ENCODE results near the gene CEP68.
"Not testable (repeated sequence)": the region's sequence is repeated elsewhere in the genome, so short reads cannot be mapped to it uniquely, and the experiment has no call there.

The CEP68 gene

DNA sequence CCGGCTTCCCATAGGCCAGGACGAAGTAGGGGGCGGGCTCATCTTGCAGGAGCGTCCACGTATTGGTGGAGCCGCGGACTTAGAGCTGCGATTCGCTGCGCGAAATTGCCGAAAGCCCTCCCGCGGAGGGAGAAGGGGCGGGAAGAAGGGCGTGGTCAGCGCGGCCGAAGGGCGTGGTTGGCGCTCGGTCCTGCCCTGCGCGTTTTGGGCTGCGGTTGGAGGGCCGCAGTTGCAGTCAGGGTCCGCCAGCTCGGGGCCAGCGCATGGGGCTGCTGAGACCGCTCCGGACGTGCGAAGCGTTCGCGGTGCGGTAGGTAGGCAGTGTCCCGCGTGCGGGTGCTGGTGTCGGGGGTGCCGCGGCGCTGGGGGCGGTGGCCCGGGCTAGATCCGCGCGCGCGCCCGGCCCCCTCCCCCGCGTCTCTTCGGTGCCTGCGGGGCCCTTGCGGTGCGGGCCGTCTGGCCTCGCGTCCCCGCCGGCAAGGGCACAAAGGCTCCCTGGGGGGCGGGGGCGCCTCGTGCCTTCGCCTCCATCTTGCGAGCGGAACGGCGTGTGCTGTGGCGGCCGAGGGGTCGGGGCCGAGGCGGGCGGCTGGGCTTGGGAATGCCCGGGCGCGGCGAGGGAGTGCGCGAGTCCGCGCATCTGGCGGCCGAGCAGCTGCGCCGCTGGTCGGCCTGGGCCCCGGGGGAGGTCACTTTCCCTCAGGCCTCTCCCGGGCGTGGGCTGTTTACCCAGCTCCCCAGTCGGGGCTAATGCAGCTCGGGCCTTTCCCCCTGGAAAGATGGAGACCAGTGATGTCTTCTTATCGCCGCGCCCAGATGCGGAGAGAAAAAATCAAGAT is at the start of gene CEP68:
Gene CEP68, plus strand, starts transcription at position 202 of the 839 bp plus-strand sequence. CDS start 13,029 bp downstream, outside the sequence.
- peak; percentile 97 for DNase-seq

DNA sequence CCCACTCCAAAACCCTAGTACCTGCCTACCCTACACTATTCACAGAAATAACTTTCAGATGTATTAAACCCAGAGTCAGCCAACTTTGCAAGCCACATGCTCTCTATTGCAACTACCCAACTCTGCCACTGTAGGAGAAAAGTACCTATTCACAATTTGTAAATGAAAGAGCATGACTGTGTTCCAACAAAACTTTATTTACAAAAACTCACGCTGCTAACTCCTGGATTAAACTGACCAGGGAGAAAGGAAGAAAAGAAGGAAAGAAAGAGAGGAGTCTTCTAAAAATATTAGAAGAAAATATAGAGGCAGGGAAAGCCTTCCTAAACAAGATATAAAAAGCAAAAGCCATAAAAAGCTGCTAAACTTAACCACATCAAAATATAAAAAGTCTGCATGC is 42.4 kb upstream of the CEP68 start:
- no peak for DNase-seq

- DNase-seq = no peak
Observed at GRCh38 chr2:65015731-65016130, 40.5 kb upstream of the CEP68 start.

DNA sequence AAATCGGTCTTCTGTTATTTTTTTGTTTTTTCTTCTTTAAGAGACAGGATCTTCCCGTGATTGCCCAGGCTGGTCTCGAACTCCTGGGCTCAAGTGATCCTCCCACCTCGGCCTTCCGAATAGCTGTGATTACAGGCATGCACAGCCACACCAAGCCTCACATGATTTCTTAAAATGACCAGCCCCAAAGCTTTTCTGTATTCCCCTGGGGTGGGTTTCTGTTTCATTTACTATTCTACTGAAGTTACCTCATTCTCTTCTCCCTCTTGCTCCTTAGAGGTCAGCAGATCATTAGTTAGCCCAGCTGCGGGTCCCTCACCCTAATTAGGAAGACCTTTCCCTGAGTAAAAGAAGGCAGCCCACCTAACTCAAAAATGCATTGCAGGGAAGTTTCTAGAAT is 39.4 kb upstream of the CEP68 start:
- DNase-seq = no peak

GRCh38 chr2:65017335-65017734 is 38.9 kb upstream of the CEP68 start:
- peak; percentile 5 for DNase-seq

DNA sequence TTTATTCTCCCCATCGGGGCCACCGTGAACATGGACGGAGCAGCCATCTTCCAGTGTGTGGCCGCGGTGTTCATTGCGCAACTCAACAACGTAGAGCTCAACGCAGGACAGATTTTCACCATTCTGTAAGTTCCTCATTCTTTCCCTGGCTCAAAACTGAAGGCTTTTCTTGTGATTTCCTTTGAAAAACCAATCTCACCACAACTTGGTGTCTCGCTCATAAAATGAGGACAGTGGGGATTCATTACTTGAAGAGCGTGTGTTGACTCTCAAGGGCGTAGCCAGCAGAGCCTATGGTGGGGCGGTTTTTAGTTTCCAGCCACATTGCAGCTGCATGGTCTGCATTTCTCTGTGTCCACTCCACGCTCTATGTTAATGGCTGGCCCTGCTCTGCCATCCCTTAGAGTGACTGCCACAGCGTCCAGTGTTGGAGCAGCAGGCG is 38.1 kb upstream of the CEP68 start:
- DNase-seq = no peak

DNA sequence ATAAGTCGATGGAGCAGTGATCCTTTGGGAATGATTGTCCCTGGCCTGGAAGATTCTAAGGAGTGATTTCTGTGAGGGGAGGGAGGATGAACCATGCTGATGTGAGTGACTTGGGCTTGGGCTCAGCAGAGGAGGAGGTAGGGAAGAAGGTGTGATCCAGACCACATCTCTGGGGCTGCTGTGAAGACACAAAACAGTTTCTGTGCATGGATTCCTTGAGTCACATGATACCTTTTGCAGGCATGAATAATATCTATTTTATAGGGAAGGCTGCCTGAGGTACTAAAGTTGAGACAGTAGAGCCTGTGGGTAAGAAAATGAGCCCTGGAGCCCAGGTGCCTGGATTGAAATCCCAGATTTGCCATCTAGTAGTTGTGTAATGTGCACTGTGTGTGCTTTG is 37.2 kb upstream of the CEP68 start:
- no peak for DNase-seq

GRCh38 chr2:65019675-65020195 is 36.5 kb upstream of the CEP68 start:
- no peak for DNase-seq

GRCh38 chr2:65020251-65020650 is 36.0 kb upstream of the CEP68 start:
- not testable (repeated sequence) for DNase-seq

- DNase-seq = no peak
Observed at GRCh38 chr2:65020943-65021528, 35.2 kb upstream of the CEP68 start.

- DNase-seq = no peak
Observed at GRCh38 chr2:65021709-65022108, 34.5 kb upstream of the CEP68 start.

DNA sequence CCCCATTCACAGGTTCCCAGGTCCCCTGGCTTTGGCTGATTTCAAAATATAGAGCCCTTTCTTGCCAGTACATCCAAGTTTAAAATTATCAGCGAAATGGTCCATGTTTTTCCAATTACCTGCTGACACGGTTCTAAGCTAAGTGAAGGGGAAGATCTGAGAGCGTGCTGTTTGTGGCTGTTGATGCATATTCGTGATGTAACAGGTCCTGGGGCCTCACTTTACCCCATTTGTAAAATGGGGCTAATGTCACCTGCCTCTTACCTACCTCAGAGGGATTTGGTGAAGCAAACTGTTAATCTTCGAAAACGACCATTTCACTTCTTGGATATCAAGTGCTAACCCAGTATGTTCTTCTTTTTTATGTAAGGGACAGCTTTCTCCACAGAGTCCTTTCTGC is 34.0 kb upstream of the CEP68 start:
- DNase-seq = no peak

DNA sequence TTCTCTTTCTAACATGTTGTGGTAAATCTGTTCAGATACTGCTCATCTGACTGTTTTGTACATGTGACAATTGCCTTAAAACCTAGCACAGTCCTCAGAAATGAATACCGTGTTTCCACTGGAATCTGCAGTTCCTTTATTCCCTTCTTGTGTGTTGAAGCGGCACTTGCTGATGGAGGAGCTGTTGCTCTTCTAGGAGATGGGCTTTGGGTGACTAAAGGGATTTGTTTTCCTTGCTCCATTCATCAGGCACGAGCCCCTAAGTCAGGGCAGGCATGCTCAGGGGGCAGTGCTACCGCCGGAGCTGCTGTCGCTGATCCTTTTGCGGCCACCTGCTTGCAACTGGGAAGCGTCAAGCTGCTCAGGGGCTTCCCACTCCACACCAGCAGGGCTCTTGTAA is 32.5 kb upstream of the CEP68 start:
- no peak for DNase-seq

DNA sequence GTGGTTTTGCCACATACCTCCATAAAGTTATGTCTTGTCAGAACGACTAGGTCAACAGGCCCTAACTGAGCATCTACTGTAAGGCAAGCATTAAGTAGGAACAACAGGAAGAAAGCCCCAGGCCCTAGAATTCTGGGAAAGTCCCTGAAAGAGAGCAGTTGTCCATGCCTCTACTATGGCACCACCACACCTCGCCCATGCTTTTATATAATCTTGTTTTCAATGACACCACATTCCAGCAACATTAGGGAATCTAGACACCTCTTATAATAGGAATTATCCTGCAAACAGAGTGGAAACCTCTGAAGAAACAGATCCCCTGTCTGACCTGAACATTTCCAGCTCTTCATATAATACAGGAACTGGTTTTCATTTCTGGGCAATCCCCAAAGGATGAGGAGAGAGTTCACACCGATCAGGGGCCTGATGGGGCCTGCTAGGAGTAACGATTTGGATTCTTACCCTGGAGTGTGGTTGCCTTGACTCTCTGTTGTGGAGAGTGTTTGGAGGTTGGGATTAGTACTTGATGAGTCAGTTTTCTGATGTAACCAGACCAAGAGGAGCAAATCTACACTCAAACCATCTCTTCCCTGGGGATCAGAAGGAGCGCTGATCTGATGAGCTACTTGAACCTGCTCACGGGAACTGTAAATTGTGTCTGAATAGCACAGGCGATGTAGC is 31.9 kb upstream of the CEP68 start:
- DNase-seq = no peak

GRCh38 chr2:65025453-65026123 is 30.6 kb upstream of the CEP68 start:
- DNase-seq = no peak

DNA sequence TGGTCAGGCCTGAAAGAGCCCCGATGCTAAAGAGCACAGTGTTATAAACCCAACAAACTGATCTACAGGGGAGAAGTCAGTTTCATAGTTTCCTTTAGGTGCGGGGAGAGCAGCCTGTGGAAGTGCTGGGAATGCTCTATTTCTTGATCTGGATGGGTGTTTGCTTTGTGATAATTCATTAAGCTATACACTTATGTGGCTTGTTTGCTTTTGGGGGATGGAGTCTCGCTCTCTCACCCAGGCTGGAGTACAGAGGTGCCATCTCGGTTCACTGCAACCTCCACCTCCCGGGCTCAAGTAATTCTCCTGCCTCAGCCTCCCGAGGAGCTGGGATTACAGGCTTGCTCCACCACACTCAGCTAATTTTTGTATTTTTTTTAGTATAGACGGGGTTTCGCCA is 30.1 kb upstream of the CEP68 start:
- no peak for DNase-seq

- DNase-seq = no peak
Observed at GRCh38 chr2:65026704-65027464, 29.3 kb upstream of the CEP68 start.

GRCh38 chr2:65027616-65028244 is 28.5 kb upstream of the CEP68 start:
- no peak for DNase-seq

GRCh38 chr2:65030476-65031332 is 25.5 kb upstream of the CEP68 start:
- no peak for DNase-seq

GRCh38 chr2:65031341-65032018 is 24.7 kb upstream of the CEP68 start:
- peak; percentile 15 for DNase-seq

Data from CD4-positive, alpha-beta T cell treated with Interleukin-17A for 1 hour (primary cell).